ENCODE measurements around the gene SLA2.

DNA sequence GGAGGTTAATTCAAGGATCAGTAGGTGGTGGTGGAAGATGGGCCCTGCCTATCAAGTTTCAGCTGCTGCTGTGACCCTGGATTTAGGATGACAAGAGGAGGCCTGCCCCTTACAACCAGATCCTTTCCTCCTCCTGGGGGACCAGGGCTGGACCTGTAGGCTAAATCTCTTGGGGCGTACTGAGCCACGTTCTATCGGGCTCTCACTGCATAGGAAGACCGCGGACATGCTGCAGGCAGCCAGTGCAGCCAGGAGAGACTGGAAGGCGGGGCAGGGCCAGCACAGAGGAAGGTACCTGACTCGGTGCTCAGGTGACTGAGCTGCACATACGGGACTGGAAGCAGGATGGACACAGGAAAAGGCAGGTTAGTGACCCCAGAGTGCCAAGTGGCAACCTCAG is 8.5 kb upstream of the SLA2 start:
- TF ChIP-seq, protein P1, sequence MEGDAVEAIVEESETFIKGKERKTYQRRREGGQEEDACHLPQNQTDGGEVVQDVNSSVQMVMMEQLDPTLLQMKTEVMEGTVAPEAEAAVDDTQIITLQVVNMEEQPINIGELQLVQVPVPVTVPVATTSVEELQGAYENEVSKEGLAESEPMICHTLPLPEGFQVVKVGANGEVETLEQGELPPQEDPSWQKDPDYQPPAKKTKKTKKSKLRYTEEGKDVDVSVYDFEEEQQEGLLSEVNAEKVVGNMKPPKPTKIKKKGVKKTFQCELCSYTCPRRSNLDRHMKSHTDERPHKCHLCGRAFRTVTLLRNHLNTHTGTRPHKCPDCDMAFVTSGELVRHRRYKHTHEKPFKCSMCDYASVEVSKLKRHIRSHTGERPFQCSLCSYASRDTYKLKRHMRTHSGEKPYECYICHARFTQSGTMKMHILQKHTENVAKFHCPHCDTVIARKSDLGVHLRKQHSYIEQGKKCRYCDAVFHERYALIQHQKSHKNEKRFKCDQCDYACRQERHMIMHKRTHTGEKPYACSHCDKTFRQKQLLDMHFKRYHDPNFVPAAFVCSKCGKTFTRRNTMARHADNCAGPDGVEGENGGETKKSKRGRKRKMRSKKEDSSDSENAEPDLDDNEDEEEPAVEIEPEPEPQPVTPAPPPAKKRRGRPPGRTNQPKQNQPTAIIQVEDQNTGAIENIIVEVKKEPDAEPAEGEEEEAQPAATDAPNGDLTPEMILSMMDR (IDR thresholded peaks at IDR 0.05): no peak
- TF ChIP-seq POLR2A (IDR thresholded peaks at IDR 0.05): no peak

Measured in adrenal gland (tissue), 5 donors.